ENCODE data around the gene DBN1. TPM values are rescaled to one million over a fixed set of nuclear protein-coding genes. Genes with fewer than 3 reads are reported as not detected.
A peak's percentile ranks its signal among the peaks of the same experiment; 100 is the strongest.

The DBN1 gene
- total RNA-seq, 1 donor from 2014 or later = 274 TPM

DNA sequence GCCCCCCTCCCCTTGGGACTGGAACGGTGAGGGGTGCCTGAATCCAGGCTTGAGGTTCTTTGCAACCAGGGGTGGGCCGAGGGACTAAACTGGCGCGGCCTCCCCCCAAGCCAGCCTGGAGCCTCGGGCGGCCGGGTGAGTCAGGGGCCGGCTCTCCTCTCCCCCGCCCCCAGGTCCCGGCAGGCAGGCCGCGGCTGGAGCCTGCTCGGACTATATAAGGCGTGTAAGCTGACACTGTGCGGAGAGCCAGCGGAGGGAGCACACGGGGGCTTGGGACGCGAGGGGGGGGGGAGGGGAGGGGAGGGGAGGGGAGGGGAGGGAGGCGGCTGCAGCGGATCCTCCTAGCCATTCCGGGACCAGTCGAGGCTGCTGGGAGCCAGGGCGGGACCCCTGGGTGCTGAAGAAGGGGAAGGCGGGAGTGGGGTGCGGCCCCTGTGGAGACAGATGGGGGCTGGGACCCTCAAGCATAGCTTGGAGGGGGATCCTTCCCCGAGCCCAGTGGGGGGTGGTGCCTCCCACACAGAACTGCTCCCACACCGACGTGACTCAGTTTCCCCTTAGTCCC lies 23.4 kb upstream of the DBN1 start:
- Mint-ChIP-seq H3K27ac (ENCODE audit: unreplicated experiment) (peak overlapping the region; percentile 91), H3K9me3 (ENCODE audit: low read depth) (no peaks in the 10 kb centered on the region), H3K4me1 (ENCODE audit: low read depth) (peaks cover 70% of the 10 kb centered on the region), H3K36me3 (ENCODE audit: low read depth) (peaks cover 10% of the 10 kb centered on the region), H3K4me3 (ENCODE audit: unreplicated experiment) (peak overlapping the region; percentile 89), H3K27me3 (ENCODE audit: low read depth) (no peaks in the 10 kb centered on the region)
- TF ChIP-seq, protein P1, sequence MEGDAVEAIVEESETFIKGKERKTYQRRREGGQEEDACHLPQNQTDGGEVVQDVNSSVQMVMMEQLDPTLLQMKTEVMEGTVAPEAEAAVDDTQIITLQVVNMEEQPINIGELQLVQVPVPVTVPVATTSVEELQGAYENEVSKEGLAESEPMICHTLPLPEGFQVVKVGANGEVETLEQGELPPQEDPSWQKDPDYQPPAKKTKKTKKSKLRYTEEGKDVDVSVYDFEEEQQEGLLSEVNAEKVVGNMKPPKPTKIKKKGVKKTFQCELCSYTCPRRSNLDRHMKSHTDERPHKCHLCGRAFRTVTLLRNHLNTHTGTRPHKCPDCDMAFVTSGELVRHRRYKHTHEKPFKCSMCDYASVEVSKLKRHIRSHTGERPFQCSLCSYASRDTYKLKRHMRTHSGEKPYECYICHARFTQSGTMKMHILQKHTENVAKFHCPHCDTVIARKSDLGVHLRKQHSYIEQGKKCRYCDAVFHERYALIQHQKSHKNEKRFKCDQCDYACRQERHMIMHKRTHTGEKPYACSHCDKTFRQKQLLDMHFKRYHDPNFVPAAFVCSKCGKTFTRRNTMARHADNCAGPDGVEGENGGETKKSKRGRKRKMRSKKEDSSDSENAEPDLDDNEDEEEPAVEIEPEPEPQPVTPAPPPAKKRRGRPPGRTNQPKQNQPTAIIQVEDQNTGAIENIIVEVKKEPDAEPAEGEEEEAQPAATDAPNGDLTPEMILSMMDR (IDR thresholded peaks at IDR 0.05) = no peak
- no peak for DNase-seq (ENCODE audit: low spot score)

DNA sequence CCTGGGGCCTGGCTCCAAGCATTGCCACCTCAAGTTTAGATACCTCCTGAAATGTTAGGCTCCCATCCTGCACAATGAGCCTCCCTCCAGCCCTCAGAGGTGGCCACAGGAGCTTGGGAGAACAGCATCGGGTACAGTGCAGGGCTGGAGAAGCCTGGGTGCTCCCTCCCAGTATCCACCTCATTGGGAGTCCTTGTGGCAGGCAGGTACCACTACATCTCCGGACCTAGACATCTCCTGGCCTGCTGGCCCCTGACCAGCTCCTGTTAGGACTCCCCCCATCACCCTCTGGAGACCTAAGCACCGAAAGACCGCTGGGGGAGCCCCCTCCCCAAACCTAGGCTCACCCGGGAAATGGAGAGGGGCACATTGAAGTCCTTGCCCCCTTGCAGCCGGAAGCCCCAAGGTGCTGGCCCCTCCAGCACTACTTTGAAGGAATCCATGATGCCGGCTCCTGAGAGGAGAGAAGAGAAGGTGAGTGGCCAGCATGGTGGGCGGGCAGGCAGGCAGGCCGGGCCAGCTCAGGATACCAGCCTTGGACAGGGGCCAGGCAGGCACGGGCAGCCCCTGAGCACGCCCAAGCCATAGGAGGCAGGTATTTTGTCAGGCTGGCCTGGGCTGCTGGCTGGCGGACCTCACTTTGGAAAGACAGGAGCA lies 22.8 kb upstream of the DBN1 start:
- H3K27ac Mint-ChIP-seq (ENCODE audit: unreplicated experiment) = peak overlapping the region; percentile 91

DNA sequence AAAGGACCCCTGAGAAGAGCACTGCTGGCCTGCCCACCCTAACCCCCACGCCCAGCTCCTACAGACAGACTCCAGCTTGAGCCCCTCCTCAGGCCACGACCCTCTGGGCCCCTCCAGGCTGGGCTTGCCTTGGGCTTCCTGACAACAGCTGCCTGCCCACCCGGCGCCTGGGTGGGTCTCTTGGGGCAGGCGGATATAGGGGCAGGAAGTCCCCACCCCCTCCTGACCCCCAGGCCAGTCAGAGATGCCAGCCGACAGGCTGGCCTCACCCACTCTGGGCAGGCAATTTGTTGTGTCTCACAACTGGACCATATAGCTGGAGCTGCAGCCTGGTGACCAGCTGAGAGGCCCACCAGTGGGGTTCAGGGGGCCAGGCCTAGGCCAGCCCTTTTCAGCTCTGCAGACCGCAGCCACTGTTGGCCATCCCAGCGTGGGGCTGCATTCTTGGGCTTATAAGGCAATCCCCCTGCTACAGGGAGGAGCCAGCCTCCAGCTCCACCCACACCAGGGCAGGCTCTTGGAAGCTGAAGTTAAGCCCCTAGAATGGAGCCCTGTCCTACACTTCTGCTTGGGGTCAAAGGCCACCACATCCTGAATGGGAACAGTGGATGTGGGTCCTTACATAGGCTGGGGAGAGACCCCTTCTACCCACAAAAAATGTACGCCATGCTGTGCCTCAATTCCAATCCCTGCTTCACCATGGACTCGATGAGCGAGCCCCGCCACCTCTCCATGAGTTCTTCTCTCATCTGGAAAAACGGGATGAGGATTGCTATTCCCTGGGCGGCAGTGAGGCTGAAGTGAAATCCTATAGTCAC lies 22.0 kb upstream of the DBN1 start:
- peaks cover 76% of the 10 kb centered on the region for H3K4me1 Mint-ChIP-seq (ENCODE audit: low read depth)
- peak overlapping the region; percentile 89 for H3K4me3 Mint-ChIP-seq (ENCODE audit: unreplicated experiment)
- TF ChIP-seq, protein P1 (IDR thresholded peaks at IDR 0.05) = peak; percentile 48
- peak overlapping the region; percentile 91 for H3K27ac Mint-ChIP-seq (ENCODE audit: unreplicated experiment)
- no peaks in the 10 kb centered on the region for H3K27me3 Mint-ChIP-seq (ENCODE audit: low read depth)
- H3K36me3 Mint-ChIP-seq (ENCODE audit: low read depth) = peaks cover 15% of the 10 kb centered on the region
- no peaks in the 10 kb centered on the region for H3K9me3 Mint-ChIP-seq (ENCODE audit: low read depth)
- no peak for DNase-seq (ENCODE audit: low spot score)

More for the DNA sequence above, 22.8 kb upstream of the DBN1 start:
- DNase-seq (ENCODE audit: low spot score) = no peak
- Mint-ChIP-seq H3K4me1 (ENCODE audit: low read depth) (peaks cover 73% of the 10 kb centered on the region), H3K27me3 (ENCODE audit: low read depth) (no peaks in the 10 kb centered on the region), H3K4me3 (ENCODE audit: unreplicated experiment) (peak overlapping the region; percentile 89), H3K9me3 (ENCODE audit: low read depth) (no peaks in the 10 kb centered on the region), H3K36me3 (ENCODE audit: low read depth) (peaks cover 12% of the 10 kb centered on the region)
- TF ChIP-seq, protein P1 (IDR thresholded peaks at IDR 0.05) = peak; percentile 70

DNA sequence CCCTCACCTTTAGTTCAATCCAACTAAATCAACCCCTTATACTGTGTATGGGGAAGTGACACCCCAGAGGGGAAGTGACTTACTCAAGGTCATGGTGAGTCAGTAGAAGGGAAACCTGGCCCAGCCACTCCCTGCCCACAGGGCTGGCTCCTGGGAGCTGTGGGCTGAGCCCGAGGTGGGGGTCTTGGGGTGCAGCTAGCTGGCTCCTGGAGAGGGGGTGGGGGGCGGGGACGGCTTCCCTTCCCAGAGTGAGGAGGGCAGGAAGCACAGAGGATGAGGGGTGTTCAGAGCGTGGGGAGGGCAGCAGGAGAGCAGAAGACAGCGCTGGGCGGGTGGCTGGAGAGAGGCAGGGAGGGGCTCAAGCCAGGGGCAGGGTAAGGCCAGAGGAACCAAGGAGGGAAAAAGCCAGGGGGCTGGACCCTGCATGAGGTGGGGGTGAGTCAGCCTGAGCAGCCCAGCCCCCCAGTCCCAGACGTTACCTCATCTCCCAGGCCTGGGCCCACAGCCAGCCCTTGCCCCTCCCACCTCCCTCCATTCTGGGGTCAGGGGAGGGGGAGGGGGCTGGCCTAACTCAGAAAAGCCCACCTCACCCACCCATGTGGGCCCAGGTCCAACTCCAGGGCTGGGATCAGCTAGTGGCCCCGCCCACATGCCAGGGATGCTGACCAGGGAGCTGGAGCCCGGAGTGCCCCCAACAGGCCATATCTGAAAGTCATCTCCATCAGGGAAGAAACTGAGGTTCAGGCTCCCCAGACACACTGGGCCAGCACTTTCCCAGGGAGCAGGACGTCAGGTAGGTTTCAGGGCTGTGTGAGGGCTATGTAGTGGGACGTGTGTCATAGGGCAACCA lies 21.1 kb upstream of the DBN1 start:
- H3K4me1 Mint-ChIP-seq (ENCODE audit: low read depth) = peaks cover 73% of the 10 kb centered on the region
- H3K27ac Mint-ChIP-seq (ENCODE audit: unreplicated experiment) = peak overlapping the region; percentile 91
- no peak for DNase-seq (ENCODE audit: low spot score)
- TF ChIP-seq, protein P1 (IDR thresholded peaks at IDR 0.05) = peak; percentile 78
- no peaks in the 10 kb centered on the region for H3K9me3 Mint-ChIP-seq (ENCODE audit: low read depth)
- peaks cover 19% of the 10 kb centered on the region for H3K36me3 Mint-ChIP-seq (ENCODE audit: low read depth)
- H3K27me3 Mint-ChIP-seq (ENCODE audit: low read depth) = no peaks in the 10 kb centered on the region
- H3K4me3 Mint-ChIP-seq (ENCODE audit: unreplicated experiment) = peak overlapping the region; percentile 89

All from chondrocyte (in vitro differentiated cells).